Transverse colon (tissue), 4 donors: Measurements from ENCODE around the gene TLE6. TPM values are rescaled to one million over a fixed set of nuclear protein-coding genes. Genes with fewer than 3 reads are reported as not detected.
A peak's percentile ranks its signal among the peaks of the same experiment; 100 is the strongest.

Experiments used
- DNase-seq: peaks from one replicate; pipeline ENCODE4 v3.0.0-alpha.2; 2019
- H3K27ac ChIP-seq, 4 donors: fragments of 200-600 bp; sonication (generic); 2 replicates each; pipeline ENCODE4 v1.5.1; 2016 to 2018; ENCODE audit warnings: inconsistent platforms in 4 of 4
- H3K27me3 ChIP-seq: fragments of 200-600 bp; sonication (generic); 2 replicates; pipeline ENCODE4 v1.5.1; 2017; ENCODE audit warnings: inconsistent platforms
- H3K36me3 ChIP-seq, 4 donors: fragments of 200-600 bp; sonication (generic); 2 replicates each; pipeline ENCODE4 v1.5.1; 2017 to 2019; ENCODE audit warnings: inconsistent platforms in 4 of 4
- H3K4me1 ChIP-seq, 4 donors: fragments of 200-600 bp; sonication (generic); 2 replicates each; pipeline ENCODE4 v1.5.1; 2017 to 2020; ENCODE audit warnings: inconsistent platforms in 4 of 4
- H3K4me3 ChIP-seq, 4 donors: fragments of 200-600 bp; sonication (generic); 1 replicate in 1 of 4; 2 replicates in 3 of 4; pipeline versions ENCODE4 v1.5.1 to v1.6.1; 2017 to 2019; ENCODE audit warnings: inconsistent platforms in 4 of 4
- H3K9me3 ChIP-seq, 2 donors: fragments of 200-600 bp; sonication (generic); 2 replicates each; pipeline ENCODE4 v1.5.1; 2017 to 2019; ENCODE audit warnings: inconsistent platforms in 2 of 2
- EP300 ChIP-seq: sonication (generic); formaldehyde crosslinking; IDR thresholded peaks from one replicate; pipeline ENCODE4 v1.6.1; 2017; ENCODE audit warnings: antibody characterized with exemption, low read depth
- POLR2A ChIP-seq: fragments of 450-650 bp; IDR thresholded peaks from one replicate; pipeline ENCODE4 v1.6.1; 2016; ENCODE audit warnings: antibody characterized with exemption, mild to moderate bottlenecking, moderate library complexity
- POLR2AphosphoS5 ChIP-seq, 3 donors: sonication (generic); formaldehyde crosslinking; IDR thresholded peaks; one replicate each; pipeline ENCODE4 v1.6.1; 2016; ENCODE audit warnings: antibody characterized with exemption in 3 of 3
- WGBS, 2 donors: methylation state at CpG; one replicate each; pipeline ENCODE4 v1.1.5; 2018; ENCODE audit warnings: low coverage in 1 of 2; 5-methylcytosine and 5-hydroxymethylcytosine counted together
- in situ Hi-C, 4 donors: fragments of 200-750 bp; cut with MboI; loops; one replicate each; pipeline versions ENCODE4 v1.15.0 to v1.15.1; 2017; ENCODE audit warnings: low sequenced_read_pairs in 3 of 4, low pct_ligation_motif_present in 1 of 4, low pct_unique_long_range_greater_than_20kb in 1 of 4
- intact Hi-C: fragments of 100-400 bp; cut with DNase I; formaldehyde crosslinking; loops from one replicate; pipeline ENCODE4 v1.15.1; 2023; ENCODE audit warnings: low total_unique reads
- total RNA-seq, 4 donors: library from RNA; depleted of rRNA; stranded (reverse); fragments of >200 nt; gene quantifications; one replicate each; pipeline ENCODE4 v1.1.0, GENCODE V29; 2016
- TF ChIP-seq, protein P1 (sequence below), 5 experiments: fragments of 200-600 bp in 3 of 5; fragments of 450-650 bp in 2 of 5; sonication (generic) in 3 of 5; IDR thresholded peaks; 1 replicate in 2 of 5; 2 replicates in 3 of 5; pipeline ENCODE4 v1.5.1; 2016 to 2017; ENCODE audit warnings: antibody characterized with exemption in 5 of 5, inconsistent platforms in 3 of 5, mild to moderate bottlenecking in 2 of 5, moderate library complexity in 1 of 5

The TLE6 gene
- total RNA-seq, 4 donors from 2014 or later, result not detected

GRCh38 chr19:3028305-3029064 is 51.1 kb downstream of the TLE6 start:
- H3K9me3 ChIP-seq, result no peaks in the 10 kb centered on the region
- 2% methylated on average over 25 of the region's 40 CpGs; no CpG with 5 or more reads in 1 of the 2 donors for WGBS, 2 donors
- H3K4me3 ChIP-seq, result peak overlapping the region; percentile 64 to 79 (median 68)
- peak; percentile 48 for DNase-seq
- H3K27ac ChIP-seq, result peak overlapping the region; percentile 58 to 76 (median 74)
- no peaks in the 10 kb centered on the region for H3K36me3 ChIP-seq
- H3K4me1 ChIP-seq, result peaks cover 3 to 25% (median 17%) of the 10 kb centered on the region in 4 donors
- in situ Hi-C loops, result no loop called here
- intact Hi-C loops, result no loop called here
- H3K27me3 ChIP-seq, result peaks cover 4% of the 10 kb centered on the region
- TF ChIP-seq POLR2AphosphoS5 (IDR thresholded peaks at IDR 0.05) (peak in 2 of 3 donors; percentile 37 to 46), EP300 (no peak), POLR2A (no peak)
- TF ChIP-seq, protein P1, sequence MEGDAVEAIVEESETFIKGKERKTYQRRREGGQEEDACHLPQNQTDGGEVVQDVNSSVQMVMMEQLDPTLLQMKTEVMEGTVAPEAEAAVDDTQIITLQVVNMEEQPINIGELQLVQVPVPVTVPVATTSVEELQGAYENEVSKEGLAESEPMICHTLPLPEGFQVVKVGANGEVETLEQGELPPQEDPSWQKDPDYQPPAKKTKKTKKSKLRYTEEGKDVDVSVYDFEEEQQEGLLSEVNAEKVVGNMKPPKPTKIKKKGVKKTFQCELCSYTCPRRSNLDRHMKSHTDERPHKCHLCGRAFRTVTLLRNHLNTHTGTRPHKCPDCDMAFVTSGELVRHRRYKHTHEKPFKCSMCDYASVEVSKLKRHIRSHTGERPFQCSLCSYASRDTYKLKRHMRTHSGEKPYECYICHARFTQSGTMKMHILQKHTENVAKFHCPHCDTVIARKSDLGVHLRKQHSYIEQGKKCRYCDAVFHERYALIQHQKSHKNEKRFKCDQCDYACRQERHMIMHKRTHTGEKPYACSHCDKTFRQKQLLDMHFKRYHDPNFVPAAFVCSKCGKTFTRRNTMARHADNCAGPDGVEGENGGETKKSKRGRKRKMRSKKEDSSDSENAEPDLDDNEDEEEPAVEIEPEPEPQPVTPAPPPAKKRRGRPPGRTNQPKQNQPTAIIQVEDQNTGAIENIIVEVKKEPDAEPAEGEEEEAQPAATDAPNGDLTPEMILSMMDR (IDR thresholded peaks at IDR 0.05), result no peak

- in situ Hi-C loops (no loop called here), intact Hi-C loops (no loop called here)
- H3K9me3 ChIP-seq, result no peaks in the 10 kb centered on the region
- H3K27me3 ChIP-seq, result peaks cover 4% of the 10 kb centered on the region
- H3K4me3 ChIP-seq, result peak within 1 kb of the TSS; percentile 64 to 79 (median 68)
- TF ChIP-seq POLR2A (no peak), POLR2AphosphoS5 (IDR thresholded peaks at IDR 0.05) (no peak), EP300 (no peak)
- TF ChIP-seq, protein P1 (IDR thresholded peaks at IDR 0.05), result no peak
- no peak for DNase-seq
- peak within 1 kb of the TSS; percentile 58 to 76 (median 74) for H3K27ac ChIP-seq
- 3% methylated on average over 63 of the region's 85 CpGs; no CpG with 5 or more reads in 1 of the 2 donors for WGBS, 2 donors
- H3K36me3 ChIP-seq, result no peaks in the 10 kb centered on the region
- peaks cover 5 to 28% (median 21%) of the 10 kb centered on the region in 4 donors for H3K4me1 ChIP-seq
Measured at GRCh38 chr19:3029065-3029923, 51.9 kb downstream of the TLE6 start, which contains the start of gene TLE2. Gene TLE2 (minus strand): TSS chr19:3029280. CDS start chr19:3028904, 376 bp downstream.

GRCh38 chr19:3031607-3031867 is 54.2 kb downstream of the TLE6 start:
- no peak overlapping the region for H3K27ac ChIP-seq
- in situ Hi-C loops, result loop anchor here in 1 of 4 donors (10.0 kb wide), 1 partner anchor 57 kb away; the partner anchor contains the start of gene TLE6
- WGBS, 2 donors, result 62 to 70% methylated on average over 5 of the region's 5 CpGs
- H3K4me3 ChIP-seq, result no peak overlapping the region
- intact Hi-C loops, result no loop called here
- H3K27me3 ChIP-seq, result peaks cover 4% of the 10 kb centered on the region
- DNase-seq, result no peak
- no peaks in the 10 kb centered on the region for H3K36me3 ChIP-seq
- H3K4me1 ChIP-seq, result peaks cover 13 to 34% (median 31%) of the 10 kb centered on the region in 4 donors
- H3K9me3 ChIP-seq, result no peaks in the 10 kb centered on the region
- TF ChIP-seq POLR2A, result no peak
- TF ChIP-seq EP300, result no peak
- TF ChIP-seq POLR2AphosphoS5 (IDR thresholded peaks at IDR 0.05), result no peak
- TF ChIP-seq, protein P1 (IDR thresholded peaks at IDR 0.05), result no peak
